T-helper 2 cell treated with Interferon-gamma antibody and Interleukin-4, amounts not matched to agents 100 ng/mL and 5 ng/mL, for 36 hours (primary cell): Measurements from ENCODE around the gene SLC25A1. TPM values are rescaled to one million over a fixed set of nuclear protein-coding genes. Genes with fewer than 3 reads are reported as not detected.
"Not testable (repeated sequence)": the region's sequence is repeated elsewhere in the genome, so short reads cannot be mapped to it uniquely, and the experiment has no call there.

Source experiments
- intact Hi-C: fragments of 100-400 bp; cut with micrococcal nuclease; formaldehyde crosslinking; loops from one replicate; pipeline ENCODE4 v1.15.1; 2023
- total RNA-seq: library from RNA; stranded (reverse); gene quantifications from 2 replicates; pipeline ENCODE4 v1.2.3, GENCODE V29; 2022

The SLC25A1 gene
- total RNA-seq, 1 donor from 2014 or later: 42.6 TPM

DNA sequence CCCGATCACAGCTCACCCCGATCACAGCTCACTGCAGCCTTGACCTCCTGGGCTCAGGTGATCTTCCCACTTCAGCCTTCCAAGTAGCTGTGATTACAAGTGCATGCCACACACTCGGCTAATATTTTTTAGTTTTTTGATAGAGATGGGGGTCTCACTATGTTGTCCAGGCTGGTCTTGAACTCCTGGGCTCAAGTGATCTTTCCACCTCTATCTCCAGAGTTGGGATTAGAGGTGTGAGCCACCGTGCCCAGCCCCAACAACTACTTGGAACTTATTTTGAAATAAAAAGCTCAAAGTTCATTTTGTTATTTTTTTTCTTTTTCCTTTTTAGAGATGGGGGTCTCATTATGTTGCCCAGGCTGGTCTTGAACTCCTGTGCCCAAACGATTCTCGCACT, 27.8 kb upstream of the SLC25A1 start:
- intact Hi-C loops: no loop called here

DNA sequence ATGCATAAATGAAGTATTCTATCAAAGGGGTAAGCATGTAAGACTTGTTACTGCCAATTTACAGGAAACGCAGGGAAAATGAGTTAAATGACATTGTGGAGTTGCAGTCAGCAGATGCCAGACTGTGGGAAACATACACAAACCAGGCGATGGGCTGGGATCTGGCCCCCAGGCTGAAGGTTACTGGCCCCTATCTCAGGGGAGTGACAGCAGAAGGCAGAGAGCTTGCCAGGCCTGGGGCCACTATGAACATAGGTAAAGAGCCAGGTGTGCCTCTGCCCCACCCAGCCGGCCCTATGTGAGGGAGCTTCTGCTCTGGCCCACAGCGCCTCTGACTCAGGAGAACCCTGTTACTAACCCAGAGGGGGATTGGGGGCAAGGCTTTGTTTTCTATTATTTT, 26.1 kb upstream of the SLC25A1 start:
- intact Hi-C loops: no loop called here

DNA sequence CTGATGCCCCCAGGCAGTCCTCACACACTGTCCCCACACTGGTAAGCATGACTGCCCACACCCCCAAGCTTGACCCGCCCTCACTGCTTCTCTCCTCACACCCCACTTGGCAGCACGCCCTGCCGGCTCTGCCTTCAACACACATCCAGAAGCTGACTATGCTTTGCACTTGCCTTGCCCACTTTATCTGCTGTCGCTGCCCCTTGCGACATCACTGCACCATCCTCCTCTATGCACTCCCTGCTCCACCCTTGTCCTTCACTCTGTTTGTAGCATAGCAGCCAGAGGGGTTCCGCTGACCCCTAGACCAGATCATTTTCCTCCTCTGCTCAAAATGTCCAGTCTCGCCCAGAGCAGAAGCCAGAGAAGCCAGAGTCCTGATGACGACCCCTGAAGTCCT, 25.3 kb upstream of the SLC25A1 start:
- intact Hi-C loops: no loop called here

DNA sequence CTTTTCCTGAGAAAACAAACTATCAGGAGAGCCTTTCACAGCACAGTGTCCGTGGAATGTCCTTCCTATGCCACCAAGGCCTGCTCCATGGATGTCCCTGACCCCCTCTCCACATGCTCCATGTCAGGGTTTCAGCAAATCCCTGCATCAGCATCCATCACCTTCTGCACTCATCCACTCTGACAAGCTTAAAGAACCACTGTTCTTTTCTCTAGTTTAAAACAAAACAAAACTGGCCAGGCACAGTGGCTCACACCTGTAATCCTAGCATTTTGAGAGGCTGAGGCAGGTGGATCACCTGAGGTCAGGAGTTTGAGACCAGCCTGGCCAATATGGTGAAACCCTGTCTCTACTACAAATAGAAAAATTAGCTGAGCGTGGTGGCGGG, 24.3 kb upstream of the SLC25A1 start:
- intact Hi-C loops: not testable (repeated sequence)

DNA sequence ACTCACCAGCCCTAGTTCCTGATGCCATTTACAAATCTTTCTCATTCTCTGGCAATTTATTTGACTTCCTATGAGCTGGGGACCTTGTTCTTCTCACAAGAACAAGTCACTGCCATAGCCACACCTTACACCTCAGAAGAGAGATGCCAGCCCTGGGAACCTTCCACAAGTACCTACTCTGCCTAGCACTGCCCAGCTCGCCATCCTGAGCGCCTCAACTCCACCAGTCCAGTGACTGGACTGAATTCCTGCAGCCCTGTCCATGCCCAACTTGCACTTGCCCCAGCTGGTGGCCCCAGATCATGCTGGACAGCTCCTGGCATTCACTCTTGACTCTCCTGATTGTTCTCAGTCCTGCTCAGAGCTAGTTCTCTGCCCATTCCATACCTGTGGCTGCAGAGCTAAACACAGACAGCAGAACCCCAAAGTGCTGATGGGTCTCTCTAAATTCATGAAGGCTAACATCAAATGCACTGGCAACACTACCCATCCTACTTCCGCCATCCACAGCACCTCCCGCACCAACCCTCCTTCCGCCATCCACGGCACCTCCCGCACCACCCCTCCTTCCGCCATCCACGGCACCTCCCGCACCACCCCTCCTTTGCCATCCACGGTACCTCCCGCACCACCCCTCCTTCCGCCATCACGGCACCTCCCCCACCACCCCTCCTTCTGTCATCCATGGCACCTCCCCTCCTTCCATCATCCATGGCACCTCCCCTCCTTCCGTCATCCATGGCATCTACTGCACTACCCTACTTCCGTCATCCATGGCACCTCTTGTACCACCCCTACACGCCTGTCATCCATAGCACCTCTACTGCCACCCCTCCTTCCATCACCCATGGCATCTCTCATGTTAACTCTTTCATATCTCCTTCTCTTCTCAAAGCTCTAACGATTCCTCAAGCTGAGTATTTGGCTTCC, 23.6 kb upstream of the SLC25A1 start:
- intact Hi-C loops: no loop called here

DNA sequence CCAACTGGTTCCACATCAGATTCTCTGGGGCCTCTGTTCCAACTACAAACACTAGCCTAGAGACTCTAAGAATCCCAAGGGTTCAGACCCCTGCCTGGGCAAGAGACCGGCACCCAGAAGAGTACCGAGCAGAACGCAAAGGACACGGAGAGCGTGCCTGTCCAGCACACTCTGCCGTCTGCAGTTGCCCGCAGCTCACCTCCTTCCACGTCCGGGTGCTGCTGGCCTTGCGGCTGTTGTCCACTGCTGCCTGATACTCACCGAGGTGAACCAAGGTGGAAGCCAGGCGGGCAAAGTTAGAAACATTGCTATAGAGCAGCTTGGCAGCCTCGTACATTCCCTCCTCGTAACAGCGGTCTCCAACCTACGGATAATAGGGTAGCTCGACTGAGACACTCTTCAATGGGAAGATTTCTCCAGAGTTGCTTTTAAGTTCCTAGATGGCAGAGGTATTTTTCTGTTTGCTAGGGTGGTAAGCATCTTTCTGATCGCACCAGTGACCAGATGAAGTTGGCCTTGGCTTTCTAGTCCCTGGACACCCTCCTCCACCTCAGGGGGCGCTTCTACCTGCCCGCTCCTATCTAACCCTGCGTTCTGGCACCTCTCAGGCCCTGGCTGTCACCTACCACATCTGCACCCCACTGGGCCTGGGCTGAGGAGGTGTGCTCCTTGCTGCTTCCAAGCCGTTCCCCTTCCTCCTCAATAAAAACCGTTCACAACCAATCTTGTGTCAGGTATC, 22.8 kb upstream of the SLC25A1 start:
- intact Hi-C loops: no loop called here

DNA sequence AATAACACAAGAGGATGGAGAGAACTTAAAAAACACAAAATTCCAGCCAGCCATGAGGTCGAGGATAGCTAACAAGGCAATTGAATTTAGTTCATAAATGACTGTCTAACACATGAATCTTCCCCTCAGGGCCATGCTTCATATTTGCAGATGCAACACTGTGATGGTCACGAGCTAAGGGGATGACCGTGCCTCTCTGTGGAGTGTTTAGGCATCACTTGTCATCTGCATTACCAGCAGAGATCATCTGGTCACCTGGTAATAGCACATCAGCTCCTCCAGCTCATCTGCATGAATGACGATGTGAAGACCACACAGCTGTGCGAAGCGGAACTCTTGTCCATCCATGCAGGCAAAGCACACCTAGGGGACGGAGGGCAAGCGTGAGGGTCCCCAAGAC, 20.9 kb upstream of the SLC25A1 start:
- intact Hi-C loops: no loop called here

DNA sequence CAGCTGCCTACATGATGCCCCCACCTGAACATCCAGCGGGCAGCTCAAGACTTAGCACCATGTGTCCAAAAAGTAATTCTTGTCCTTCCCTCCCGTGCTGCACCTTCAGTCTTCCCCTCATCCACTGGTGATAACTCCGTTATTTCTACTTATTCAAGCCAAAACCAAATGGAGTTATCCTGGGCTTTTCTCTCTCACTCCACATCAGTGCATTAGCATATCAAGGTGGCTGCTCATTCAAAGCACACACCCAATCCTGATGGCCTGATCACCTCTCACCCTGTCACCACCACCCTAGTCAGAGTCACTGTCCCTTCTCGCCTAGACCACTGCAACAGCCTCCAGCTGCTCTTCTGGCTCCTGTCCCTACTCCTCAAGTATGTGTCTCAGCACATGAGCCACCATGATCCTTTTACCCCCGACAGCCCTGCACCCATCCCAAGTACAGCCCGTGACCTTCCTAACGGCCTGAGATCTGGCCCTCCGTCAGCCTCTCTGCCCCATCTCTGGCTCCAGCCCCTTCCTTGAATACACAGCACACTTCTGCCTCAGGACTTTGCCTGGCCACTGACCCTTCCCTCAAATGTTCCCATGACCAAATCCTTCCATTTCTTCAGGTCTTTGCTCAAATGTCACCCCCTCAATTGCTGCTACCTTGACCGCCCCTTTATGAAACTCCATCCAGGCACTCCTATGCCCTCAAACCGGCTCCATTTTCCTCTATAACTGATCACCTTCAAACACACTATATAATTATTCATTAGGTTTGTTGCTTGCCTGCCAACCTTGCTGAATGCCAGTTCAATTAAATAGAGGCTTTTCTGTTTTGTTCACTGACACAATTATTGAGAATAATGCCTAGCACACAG, 19.7 kb upstream of the SLC25A1 start:
- intact Hi-C loops: no loop called here

DNA sequence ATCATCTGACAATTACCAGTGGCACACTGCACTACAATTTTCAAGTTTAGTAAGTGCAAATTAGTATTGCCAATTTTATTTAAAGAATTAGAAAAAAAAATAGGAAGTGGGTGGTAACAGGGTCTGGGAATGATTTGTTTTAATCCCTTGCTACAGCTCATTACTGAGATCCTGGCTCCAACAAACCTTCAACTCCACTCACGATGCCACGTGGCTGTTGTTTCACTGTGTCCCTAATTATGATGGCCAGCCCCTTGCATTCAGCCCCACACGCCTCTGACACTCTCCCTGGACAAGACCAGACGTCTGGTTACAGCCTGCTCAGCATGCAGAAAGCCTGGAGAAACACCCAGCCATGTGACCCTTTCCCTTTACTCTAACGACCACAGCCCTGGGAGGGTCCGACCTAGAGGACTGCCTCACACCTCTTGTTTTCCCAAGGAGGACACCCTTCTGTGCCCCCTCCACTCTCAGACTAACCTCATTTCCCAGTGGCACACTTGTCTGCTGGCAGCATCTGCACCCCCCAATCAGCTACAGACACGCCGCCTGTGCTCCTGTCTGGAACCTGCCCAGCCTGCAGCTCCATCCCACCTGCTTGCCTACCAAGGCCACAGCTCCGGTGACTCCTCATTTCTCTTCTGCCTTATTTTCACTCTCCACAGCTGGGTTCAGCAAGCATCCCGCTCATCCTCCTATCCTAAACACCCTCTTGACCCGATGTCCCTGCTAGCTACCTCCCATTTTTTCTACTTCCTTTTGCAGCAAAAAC, 18.5 kb upstream of the SLC25A1 start:
- intact Hi-C loops: no loop called here

DNA sequence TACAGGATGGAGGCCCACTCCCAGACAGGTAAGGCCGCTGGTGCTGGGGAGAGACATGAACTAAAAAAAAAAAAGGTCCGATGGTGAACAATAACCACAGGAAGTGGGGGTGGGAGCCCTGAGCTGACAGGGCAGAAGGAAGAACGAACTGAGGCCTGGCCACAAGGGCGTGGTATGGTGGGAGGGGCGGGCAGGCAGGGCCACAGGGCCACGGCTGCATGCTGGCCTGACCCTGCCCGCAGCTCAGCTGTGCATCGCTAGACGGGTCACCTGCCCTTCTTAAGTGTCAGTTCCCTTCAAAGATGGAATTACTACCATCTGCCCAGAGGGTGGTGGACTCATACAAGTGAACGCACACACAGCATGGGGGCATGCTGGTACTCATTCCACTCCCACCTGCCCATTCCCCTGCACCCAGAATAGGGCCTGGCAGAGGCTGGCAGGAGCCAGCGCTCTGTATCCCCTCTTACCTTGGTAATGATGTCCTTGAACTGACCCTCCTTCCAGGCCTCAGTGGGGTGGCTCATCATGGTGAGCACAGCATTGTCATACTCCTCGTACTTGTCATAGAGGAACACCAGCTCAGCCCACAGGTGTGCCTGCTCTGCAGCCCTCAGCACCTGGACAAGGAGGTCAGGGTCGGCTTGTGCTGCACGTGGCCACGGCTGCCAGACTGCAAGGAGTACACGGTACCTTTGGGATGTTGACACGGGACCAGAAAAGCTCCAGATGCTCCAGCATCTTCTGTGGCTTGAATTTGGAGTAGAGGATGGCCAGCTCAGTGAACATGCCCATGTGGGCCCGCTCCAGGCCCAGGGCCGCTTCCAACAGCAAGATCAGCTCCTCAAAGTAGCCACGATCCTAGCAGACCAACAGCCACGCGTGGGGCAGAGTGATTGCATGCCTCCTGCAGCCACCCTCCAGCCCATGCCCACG, 17.5 kb upstream of the SLC25A1 start:
- intact Hi-C loops: no loop called here

DNA sequence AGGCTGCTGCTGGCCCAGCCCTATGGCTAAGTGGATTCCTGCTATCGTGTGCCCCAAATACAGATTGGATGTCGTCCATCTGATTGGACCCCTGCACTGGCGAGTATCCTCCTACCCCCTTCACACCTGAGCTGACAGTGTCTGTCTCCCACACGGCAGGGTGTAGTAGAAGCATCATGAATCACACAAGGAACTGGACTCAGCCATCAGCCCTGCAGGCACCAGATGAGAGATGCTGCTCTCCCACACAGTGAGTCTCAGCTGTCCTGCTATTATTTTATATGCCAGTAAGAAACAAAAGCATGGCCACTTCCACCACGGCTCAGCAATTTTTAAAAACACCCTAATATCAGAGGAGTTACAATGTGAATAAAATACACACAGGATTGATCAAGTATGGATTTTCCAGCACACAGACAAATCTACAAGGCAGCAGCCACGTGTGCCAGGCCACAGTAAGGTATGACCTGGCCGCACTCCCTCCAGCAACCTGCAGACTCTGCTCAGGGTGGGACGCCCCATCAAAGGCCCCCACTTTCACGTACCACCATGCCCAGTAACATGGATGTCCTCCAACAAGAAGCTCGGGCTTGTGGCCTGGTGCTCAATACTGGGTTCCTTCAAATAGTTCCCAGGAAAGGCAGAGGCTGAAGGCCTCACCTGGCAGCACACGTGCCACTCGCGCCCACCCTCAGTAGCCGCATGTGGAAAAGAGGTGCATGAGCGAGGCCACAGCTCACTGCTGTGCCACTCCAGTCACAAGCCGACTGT, 16.4 kb upstream of the SLC25A1 start:
- intact Hi-C loops: no loop called here

DNA sequence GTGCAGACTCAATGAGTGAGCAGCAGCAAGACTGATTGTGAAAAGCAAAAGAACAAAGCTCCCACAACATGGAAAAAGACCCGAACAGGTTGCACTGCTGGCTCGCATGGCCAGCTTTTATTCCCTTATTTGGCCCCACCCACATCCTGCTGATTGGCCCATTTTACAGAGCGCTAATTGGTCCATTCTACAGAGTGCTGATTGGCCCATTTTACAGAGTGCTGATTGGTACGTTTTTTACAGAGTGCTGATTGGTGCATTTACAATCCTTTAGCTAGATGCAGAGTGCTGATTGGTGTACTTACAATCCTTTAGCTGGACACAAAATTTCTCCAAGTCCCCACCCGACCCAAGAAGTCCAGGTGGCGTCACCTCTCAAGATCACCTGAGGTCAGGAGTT, 15.3 kb upstream of the SLC25A1 start:
- intact Hi-C loops: no loop called here

DNA sequence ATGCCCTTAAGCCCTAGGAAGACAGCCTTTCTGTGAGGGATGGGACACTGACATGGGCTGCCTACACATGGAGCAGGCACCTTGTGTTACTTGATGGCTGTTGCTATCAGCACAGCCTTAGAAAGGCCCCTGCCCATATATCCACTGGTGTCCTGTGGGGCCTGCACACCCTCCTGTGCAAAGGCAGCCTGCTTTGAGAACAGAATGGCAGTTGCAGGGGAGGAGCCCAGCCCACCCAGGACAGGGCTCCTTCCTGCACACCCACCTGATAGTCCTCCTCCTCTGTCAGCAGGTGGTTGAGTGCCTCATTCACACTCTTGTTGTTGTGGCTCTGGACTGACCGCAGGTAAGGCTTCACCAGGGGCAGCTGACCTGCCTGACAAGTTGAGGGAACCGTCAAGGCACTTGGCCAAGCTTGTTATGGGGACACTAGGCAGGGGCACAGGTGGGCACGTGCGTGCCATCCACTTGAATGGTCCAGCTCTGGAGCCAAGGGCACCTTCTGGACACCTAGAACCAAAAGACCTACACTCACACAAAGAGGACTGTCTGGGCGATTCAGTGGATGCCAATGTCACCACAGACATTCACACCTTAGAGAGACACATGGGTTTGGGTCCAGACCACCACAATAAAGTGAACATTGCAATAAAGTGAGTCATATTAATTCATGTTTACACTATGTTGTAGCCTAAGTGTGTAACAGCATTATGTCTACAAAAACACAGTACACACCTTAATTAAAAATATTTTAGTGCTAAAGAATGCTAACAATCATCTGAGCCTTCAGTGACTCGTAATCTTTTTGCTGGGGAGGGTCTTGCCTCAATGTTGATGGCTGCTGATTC, 9.4 kb upstream of the SLC25A1 start:
- intact Hi-C loops: no loop called here

DNA sequence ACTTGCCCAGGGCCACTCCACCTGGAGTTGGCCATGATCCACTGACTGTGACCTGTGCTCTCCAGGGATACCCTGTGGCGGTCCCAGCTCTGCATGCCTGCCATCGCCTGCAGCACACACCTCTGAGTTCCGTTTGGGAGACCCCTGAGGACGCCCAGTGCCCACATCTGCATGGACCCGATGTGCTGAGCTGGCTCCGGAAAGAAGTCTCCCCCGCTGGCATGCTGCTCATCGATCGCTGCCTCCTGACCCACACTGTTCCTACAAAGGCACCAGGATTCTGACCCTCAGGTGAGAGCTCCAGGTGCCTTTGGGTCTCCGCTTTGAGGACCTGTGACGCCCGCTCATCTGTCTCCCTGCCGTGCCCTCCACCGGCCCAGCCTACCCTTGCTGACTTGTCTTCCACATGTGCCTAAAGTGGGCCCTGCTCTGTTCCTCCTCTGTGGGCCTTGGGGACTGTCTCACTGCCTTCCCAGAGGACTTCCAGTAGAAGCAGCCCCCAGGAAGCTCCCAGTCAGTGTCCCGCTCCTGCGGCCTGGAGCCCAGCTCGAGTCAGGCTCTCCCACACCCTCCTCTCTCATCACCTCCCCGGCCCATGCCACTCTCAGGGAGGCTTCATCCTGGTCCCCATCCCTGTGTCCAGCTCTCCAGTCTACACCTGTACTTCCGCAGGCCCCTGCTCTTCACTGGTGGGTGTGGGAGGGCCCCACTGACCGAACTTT, 5.9 kb upstream of the SLC25A1 start:
- intact Hi-C loops: no loop called here

DNA sequence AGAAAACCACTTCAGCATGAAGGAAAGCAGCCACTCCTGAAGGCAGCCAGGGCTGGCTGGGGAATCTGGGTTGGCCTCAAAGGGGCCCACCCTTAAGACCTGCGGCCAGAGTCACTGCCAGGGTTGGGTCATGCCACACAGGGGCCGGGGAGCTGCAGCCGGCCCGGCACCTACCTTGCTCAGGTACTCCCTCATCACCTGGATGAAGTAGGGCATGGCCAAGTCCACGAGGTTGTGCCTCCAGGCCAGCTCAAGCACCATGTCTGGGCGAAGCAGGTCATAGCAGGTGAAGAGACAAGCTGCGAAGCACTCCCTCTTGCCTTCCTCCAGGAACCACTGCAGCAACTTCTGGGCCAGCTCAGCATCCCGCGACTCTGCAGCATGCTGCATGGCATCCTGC, 4.7 kb upstream of the SLC25A1 start:
- intact Hi-C loops: no loop called here

DNA sequence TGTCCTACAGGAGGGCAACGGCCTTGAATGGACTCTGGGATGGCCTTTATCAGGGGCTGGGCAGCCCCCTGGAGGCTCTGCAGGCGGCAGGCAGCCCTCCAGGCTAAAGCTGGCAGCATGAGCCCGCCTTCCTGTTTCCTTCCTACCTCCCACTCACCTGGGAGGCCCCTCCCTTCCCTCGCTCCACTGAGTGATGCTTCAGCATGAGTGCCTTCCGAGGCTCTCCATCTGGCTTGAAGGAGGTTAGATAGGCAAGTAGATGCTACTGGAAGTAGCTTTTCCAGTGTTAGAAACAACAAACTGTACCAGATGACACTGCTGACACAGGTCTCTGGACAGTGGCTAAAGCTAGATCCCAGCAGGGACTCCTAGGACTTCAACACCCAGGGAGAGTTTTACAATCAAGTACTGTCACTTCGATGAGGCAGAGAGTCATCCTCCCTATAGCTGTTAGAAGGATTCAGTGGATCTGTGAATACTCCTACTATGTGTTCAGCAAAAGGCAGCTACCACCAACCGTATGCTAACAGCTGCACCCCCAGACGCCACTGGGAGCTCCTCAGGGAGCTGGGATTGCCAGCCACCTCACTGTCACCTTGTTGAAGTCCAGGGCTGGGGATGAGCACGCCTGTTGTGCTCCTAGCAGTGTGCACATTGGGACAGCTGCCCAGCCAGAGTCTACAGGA, 4.1 kb upstream of the SLC25A1 start:
- intact Hi-C loops: no loop called here
